HEK293 (cell line): ENCODE measurements around the gene OIP5.
A peak's percentile ranks its signal among the peaks of the same experiment; 100 is the strongest.

Source experiments
- CTCF ChIA-PET: fragments of 350-600 bp; formaldehyde crosslinking; extraction: SDS; loops from one replicate; lab custom pipeline; 2021; ENCODE audit warnings: antibody characterized with exemption; lab: Yijun Ruan, JAX
- POLR2A ChIA-PET: fragments of 300-600 bp; formaldehyde crosslinking; extraction: SDS; loops from one replicate; lab custom pipeline; 2020; ENCODE audit warnings: antibody characterized with exemption, inconsistent platforms; lab: Yijun Ruan, JAX
- H3K27ac ChIP-seq: fragments of 200-500 bp; sonication (Bioruptor generic); 2 replicates; pipeline ENCODE4 v1.5.1; 2014; ENCODE audit warnings: low read depth, low read length, control low read depth, inconsistent platforms; ENCODE audit errors: extremely low read depth
- H3K36me3 ChIP-seq, 2 experiments: fragments of 200-500 bp in 1 of 2; sonication (Bioruptor generic) in 1 of 2; 1 replicate in 1 of 2; 2 replicates in 1 of 2; pipeline ENCODE4 v1.5.1; 2014 to 2017; ENCODE audit warnings: inconsistent platforms in 2 of 2, low read length in 2 of 2; ENCODE audit not compliant: control insufficient read depth in 2 of 2, insufficient read depth in 1 of 2
- H3K4me1 ChIP-seq: fragments of 200-500 bp; sonication (Bioruptor generic); 2 replicates; pipeline ENCODE4 v1.5.1; 2014; ENCODE audit warnings: mild to moderate bottlenecking, low read length, inconsistent platforms; ENCODE audit not compliant: control insufficient read depth, insufficient read depth
- H3K4me3 ChIP-seq: 2 replicates; pipeline ENCODE4 v1.5.1; 2011; ENCODE audit warnings: low read depth, mild to moderate bottlenecking, control low read depth, low read length, moderate library complexity
- H3K9me3 ChIP-seq: fragments of 200-500 bp; sonication (Bioruptor generic); 2 replicates; pipeline ENCODE4 v1.5.1; 2014; ENCODE audit warnings: low read depth, low read length, inconsistent platforms; ENCODE audit not compliant: control insufficient read depth, insufficient read depth
- BCL11B ChIP-seq: fragments of 450-650 bp; formaldehyde crosslinking; IDR thresholded peaks from 2 replicates; pipeline ENCODE4 v1.5.1; 2016; ENCODE audit warnings: low read depth, missing biosample characterization, missing genetic modification characterization
- CTCF ChIP-seq: fragments of 450-650 bp; formaldehyde crosslinking; IDR thresholded peaks from 2 replicates; pipeline ENCODE4 v1.5.1; 2016; ENCODE audit warnings: missing biosample characterization, missing genetic modification characterization
- FEZF1 ChIP-seq: fragments of 450-650 bp; formaldehyde crosslinking; IDR thresholded peaks from 2 replicates; pipeline ENCODE4 v1.5.1; 2016; ENCODE audit warnings: missing biosample characterization, missing genetic modification characterization
- PRDM1 ChIP-seq: fragments of 450-650 bp; formaldehyde crosslinking; IDR thresholded peaks from 2 replicates; pipeline ENCODE4; 2016; ENCODE audit warnings: missing biosample characterization, missing genetic modification characterization
- PRDM10 ChIP-seq: fragments of 450-650 bp; formaldehyde crosslinking; IDR thresholded peaks from 2 replicates; pipeline ENCODE4 v1.5.1; 2016; ENCODE audit warnings: missing biosample characterization, missing genetic modification characterization
- YY1 ChIP-seq: fragments of 450-650 bp; formaldehyde crosslinking; IDR thresholded peaks from 2 replicates; pipeline ENCODE4 v1.5.1; 2018; ENCODE audit warnings: missing biosample characterization, missing genetic modification characterization
- YY2 ChIP-seq: fragments of 450-650 bp; formaldehyde crosslinking; IDR thresholded peaks from 2 replicates; pipeline ENCODE4 v1.5.1; 2016; ENCODE audit warnings: missing biosample characterization, missing genetic modification characterization
- ZBTB17 ChIP-seq: fragments of 450-650 bp; formaldehyde crosslinking; IDR thresholded peaks from 2 replicates; pipeline ENCODE4 v1.5.1; 2016; ENCODE audit warnings: missing biosample characterization, missing genetic modification characterization
- ZBTB8A ChIP-seq: fragments of 450-650 bp; formaldehyde crosslinking; IDR thresholded peaks from 2 replicates; pipeline ENCODE4 v1.5.1; 2016; ENCODE audit warnings: missing biosample characterization, missing genetic modification characterization
- ZNF121 ChIP-seq: fragments of 450-650 bp; formaldehyde crosslinking; IDR thresholded peaks from 2 replicates; pipeline ENCODE4 v1.5.1; 2016; ENCODE audit warnings: missing biosample characterization, missing genetic modification characterization
- ZNF2 ChIP-seq: fragments of 450-650 bp; formaldehyde crosslinking; IDR thresholded peaks from 2 replicates; pipeline ENCODE4 v1.5.1; 2016; ENCODE audit warnings: missing biosample characterization, missing genetic modification characterization
- ZNF362 ChIP-seq: fragments of 450-650 bp; formaldehyde crosslinking; IDR thresholded peaks from 2 replicates; pipeline ENCODE4 v1.5.1; 2016; ENCODE audit warnings: missing biosample characterization, missing genetic modification characterization
- ZNF366 ChIP-seq: fragments of 450-650 bp; formaldehyde crosslinking; conservative IDR thresholded peaks from 2 replicates; pipeline ENCODE4 v1.5.1; 2016; ENCODE audit warnings: missing biosample characterization, missing genetic modification characterization
- ZNF48 ChIP-seq: fragments of 450-650 bp; formaldehyde crosslinking; IDR thresholded peaks from 2 replicates; pipeline ENCODE4 v1.5.1; 2016; ENCODE audit warnings: missing biosample characterization, missing genetic modification characterization
- ZNF514 ChIP-seq: fragments of 450-650 bp; formaldehyde crosslinking; IDR thresholded peaks from 2 replicates; pipeline ENCODE4 v1.5.1; 2016; ENCODE audit warnings: missing biosample characterization, missing genetic modification characterization
- ZNF580 ChIP-seq: fragments of 450-650 bp; formaldehyde crosslinking; IDR thresholded peaks from 2 replicates; pipeline ENCODE4 v1.5.1; 2016; ENCODE audit warnings: missing biosample characterization, missing genetic modification characterization
- ZXDB ChIP-seq: fragments of 450-650 bp; formaldehyde crosslinking; IDR thresholded peaks from 2 replicates; pipeline ENCODE4 v1.5.1; 2016; ENCODE audit warnings: missing biosample characterization, missing genetic modification characterization
- TF ChIP-seq, protein P1 (sequence below): fragments of 450-650 bp; formaldehyde crosslinking; IDR thresholded peaks from 2 replicates; pipeline ENCODE4 v1.5.1; 2017; ENCODE audit warnings: missing biosample characterization, missing genetic modification characterization
- TF ChIP-seq, protein P2 (sequence below): fragments of 450-650 bp; IDR thresholded peaks from 2 replicates; pipeline ENCODE4 v1.5.1; 2018; ENCODE audit warnings: missing biosample characterization, mild to moderate bottlenecking, missing genetic modification characterization
- TF ChIP-seq, protein P3 (sequence below): fragments of 450-650 bp; formaldehyde crosslinking; IDR thresholded peaks from 2 replicates; pipeline ENCODE4 v1.5.1; 2016; ENCODE audit warnings: missing biosample characterization, missing genetic modification characterization

The OIP5 gene

GRCh38 chr15:41336549-41336948 lies 4.2 kb upstream of the OIP5 start:
- H3K4me1 ChIP-seq, result no peaks in the 10 kb centered on the region
- H3K27ac ChIP-seq, result no peak overlapping the region
- H3K36me3 ChIP-seq, result peaks cover 11 to 41% of the 10 kb centered on the region in 2 experiments; a peak in 2 of 3 replicates
- no peaks in the 10 kb centered on the region for H3K9me3 ChIP-seq
- POLR2A ChIA-PET, result no interaction called here
- CTCF ChIA-PET, result interaction anchor here (0.6 kb wide), 1 partner anchor 321 kb away, joined by 3 read pairs; no protein-coding TSS in a partner anchor
- H3K4me3 ChIP-seq, result no peak overlapping the region
- TF ChIP-seq YY2 (tag by site-specific recombination) (no peak), ZNF362 (peak; percentile 55; the same call in 1 of the 2 replicates), PRDM1 (tag by site-specific recombination) (0 out of 2 replicates have a peak, but pooled peaks have one; percentile 21), CTCF (tag by site-specific recombination) (no peak)

GRCh38 chr15:41334293-41335120 lies 2.1 kb upstream of the OIP5 start:
- peak overlapping the region; percentile 41 for H3K4me3 ChIP-seq
- H3K9me3 ChIP-seq, result no peaks in the 10 kb centered on the region
- H3K27ac ChIP-seq, result peak overlapping the region; percentile 92
- H3K36me3 ChIP-seq, result peaks cover 8 to 21% of the 10 kb centered on the region in 2 experiments; a peak in 2 of 3 replicates
- H3K4me1 ChIP-seq, result no peaks in the 10 kb centered on the region
- POLR2A ChIA-PET, result no interaction called here
- CTCF ChIA-PET, result no interaction called here
- TF ChIP-seq BCL11B (tag by site-specific recombination) (0 out of 2 replicates have a peak, but pooled peaks have one; percentile 11), ZBTB8A (tag by site-specific recombination) (peak; percentile 82), FEZF1 (tag by site-specific recombination) (peak; percentile 80), ZNF2 (tag by site-specific recombination) (no peak), PRDM10 (tag by site-specific recombination) (peak; percentile 22; the same call in 1 of the 2 replicates), ZNF580 (tag by site-specific recombination) (0 out of 2 replicates have a peak, but pooled peaks have one; percentile 38), ZNF366 (tag by site-specific recombination) (0 out of 2 replicates have a peak, but pooled peaks have one; percentile 10), ZBTB17 (peak; percentile 33; the same call in 1 of the 2 replicates), ZNF121 (0 out of 2 replicates have a peak, but pooled peaks have one; percentile 6), ZXDB (tag by site-specific recombination) (peak; percentile 38; the same call in 1 of the 2 replicates), ZNF48 (no peak), ZNF514 (tag by site-specific recombination) (no peak), YY1 (tag by site-specific recombination) (no peak)
- TF ChIP-seq, protein P1, sequence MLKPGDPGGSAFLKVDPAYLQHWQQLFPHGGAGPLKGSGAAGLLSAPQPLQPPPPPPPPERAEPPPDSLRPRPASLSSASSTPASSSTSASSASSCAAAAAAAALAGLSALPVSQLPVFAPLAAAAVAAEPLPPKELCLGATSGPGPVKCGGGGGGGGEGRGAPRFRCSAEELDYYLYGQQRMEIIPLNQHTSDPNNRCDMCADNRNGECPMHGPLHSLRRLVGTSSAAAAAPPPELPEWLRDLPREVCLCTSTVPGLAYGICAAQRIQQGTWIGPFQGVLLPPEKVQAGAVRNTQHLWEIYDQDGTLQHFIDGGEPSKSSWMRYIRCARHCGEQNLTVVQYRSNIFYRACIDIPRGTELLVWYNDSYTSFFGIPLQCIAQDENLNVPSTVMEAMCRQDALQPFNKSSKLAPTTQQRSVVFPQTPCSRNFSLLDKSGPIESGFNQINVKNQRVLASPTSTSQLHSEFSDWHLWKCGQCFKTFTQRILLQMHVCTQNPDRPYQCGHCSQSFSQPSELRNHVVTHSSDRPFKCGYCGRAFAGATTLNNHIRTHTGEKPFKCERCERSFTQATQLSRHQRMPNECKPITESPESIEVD (tag by site-specific recombination), result peak; percentile 43; the same call in 1 of the 2 replicates
- TF ChIP-seq, protein P2, sequence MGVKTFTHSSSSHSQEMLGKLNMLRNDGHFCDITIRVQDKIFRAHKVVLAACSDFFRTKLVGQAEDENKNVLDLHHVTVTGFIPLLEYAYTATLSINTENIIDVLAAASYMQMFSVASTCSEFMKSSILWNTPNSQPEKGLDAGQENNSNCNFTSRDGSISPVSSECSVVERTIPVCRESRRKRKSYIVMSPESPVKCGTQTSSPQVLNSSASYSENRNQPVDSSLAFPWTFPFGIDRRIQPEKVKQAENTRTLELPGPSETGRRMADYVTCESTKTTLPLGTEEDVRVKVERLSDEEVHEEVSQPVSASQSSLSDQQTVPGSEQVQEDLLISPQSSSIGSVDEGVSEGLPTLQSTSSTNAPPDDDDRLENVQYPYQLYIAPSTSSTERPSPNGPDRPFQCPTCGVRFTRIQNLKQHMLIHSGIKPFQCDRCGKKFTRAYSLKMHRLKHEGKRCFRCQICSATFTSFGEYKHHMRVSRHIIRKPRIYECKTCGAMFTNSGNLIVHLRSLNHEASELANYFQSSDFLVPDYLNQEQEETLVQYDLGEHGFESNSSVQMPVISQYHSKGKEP (tag by site-specific recombination), result no peak
- TF ChIP-seq, protein P3, sequence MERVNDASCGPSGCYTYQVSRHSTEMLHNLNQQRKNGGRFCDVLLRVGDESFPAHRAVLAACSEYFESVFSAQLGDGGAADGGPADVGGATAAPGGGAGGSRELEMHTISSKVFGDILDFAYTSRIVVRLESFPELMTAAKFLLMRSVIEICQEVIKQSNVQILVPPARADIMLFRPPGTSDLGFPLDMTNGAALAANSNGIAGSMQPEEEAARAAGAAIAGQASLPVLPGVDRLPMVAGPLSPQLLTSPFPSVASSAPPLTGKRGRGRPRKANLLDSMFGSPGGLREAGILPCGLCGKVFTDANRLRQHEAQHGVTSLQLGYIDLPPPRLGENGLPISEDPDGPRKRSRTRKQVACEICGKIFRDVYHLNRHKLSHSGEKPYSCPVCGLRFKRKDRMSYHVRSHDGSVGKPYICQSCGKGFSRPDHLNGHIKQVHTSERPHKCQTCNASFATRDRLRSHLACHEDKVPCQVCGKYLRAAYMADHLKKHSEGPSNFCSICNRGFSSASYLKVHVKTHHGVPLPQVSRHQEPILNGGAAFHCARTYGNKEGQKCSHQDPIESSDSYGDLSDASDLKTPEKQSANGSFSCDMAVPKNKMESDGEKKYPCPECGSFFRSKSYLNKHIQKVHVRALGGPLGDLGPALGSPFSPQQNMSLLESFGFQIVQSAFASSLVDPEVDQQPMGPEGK (tag by site-specific recombination), result peak; percentile 47
